Spleen (tissue), 7 donors: ENCODE data around the gene RANBP3L.

Experiments
- CTCF ChIP-seq, 11 experiments: fragments of 200-600 bp in 7 of 11; fragments of 450-650 bp in 4 of 11; sonication (generic) in 4 of 11; IDR thresholded peaks in 8 of 11; conservative IDR thresholded peaks in 3 of 11; 1 replicate in 7 of 11; 2 replicates in 4 of 11; pipeline versions ENCODE4 v1.4.0 to v1.8.0; 2016 to 2021; ENCODE audit warnings: antibody characterized with exemption in 11 of 11, inconsistent platforms in 4 of 11, mild to moderate bottlenecking in 1 of 11
- POLR2A ChIP-seq, 3 donors: fragments of 450-650 bp; IDR thresholded peaks; one replicate each; pipeline ENCODE4 v1.5.1; 2017; ENCODE audit warnings: antibody characterized with exemption in 3 of 3, mild to moderate bottlenecking in 1 of 3
- POLR2AphosphoS5 ChIP-seq, 3 donors: sonication (generic); formaldehyde crosslinking; IDR thresholded peaks; one replicate each; pipeline ENCODE4 v1.5.1; 2017; ENCODE audit warnings: antibody characterized with exemption in 3 of 3
- donor health status: DM: no; HTN: no; CAD: no; lungs with moderate emphysema.
- donor health status: DM: no; HTN: no; CAD: no.
- donor health status: DM: no; HTN: no; CAD: no.

- TF ChIP-seq CTCF (IDR thresholded peaks at IDR 0.05 in 8 of 11, conservative IDR thresholded peaks at IDR 0.05 in 3 of 11) (no peak), POLR2AphosphoS5 (IDR thresholded peaks at IDR 0.05) (no peak), POLR2A (IDR thresholded peaks at IDR 0.05) (no peak)
These were observed 83.7 kb downstream of the RANBP3L start for GRCh38 chr5:36217988-36218387.
